GM12864 (cell line): ENCODE results near the gene EEF1AKMT2.

Experiments
- DNase-seq: peaks from one replicate; pipeline ENCODE4 v3.0.0-alpha.2; 2011; ENCODE audit warnings: low read depth
- H3K4me3 ChIP-seq: 2 replicates; pipeline ENCODE4 v1.5.1; 2011; ENCODE audit warnings: mild to moderate bottlenecking, low read depth, low read length, control low read depth
- CTCF ChIP-seq: IDR thresholded peaks from 2 replicates; pipeline ENCODE4 v1.5.1; 2011; ENCODE audit warnings: low read depth, mild to moderate bottlenecking, moderate library complexity, low read length, control low read depth, inconsistent platforms; ENCODE audit errors: missing control alignments

Gene EEF1AKMT2

GRCh38 chr10:124741281-124741921 is 50.3 kb downstream of the EEF1AKMT2 start:
- no peak for DNase-seq
- peak overlapping the region; percentile 84; the same call in 1 of the 2 replicates for H3K4me3 ChIP-seq
- peak; percentile 86 for TF ChIP-seq CTCF

GRCh38 chr10:124740369-124741280 is 51.1 kb downstream of the EEF1AKMT2 start:
- H3K4me3 ChIP-seq = peak overlapping the region; percentile 84; the same call in 1 of the 2 replicates
- TF ChIP-seq CTCF = no peak
- DNase-seq = no peak

GRCh38 chr10:124739986-124740368 is 51.7 kb downstream of the EEF1AKMT2 start:
- no peak for TF ChIP-seq CTCF
- peak overlapping the region; percentile 84; the same call in 1 of the 2 replicates for H3K4me3 ChIP-seq
- DNase-seq = no peak

GRCh38 chr10:124739119-124739921 is 52.4 kb downstream of the EEF1AKMT2 start:
- no peak for DNase-seq
- TF ChIP-seq CTCF = no peak
- 0 out of 2 replicates have a peak overlapping the region, but pooled peaks have one; percentile 17 for H3K4me3 ChIP-seq

- no peak for DNase-seq
- TF ChIP-seq CTCF = no peak
- H3K4me3 ChIP-seq = no peak overlapping the region
These were observed 53.2 kb downstream of the EEF1AKMT2 start for GRCh38 chr10:124738441-124738840.

GRCh38 chr10:124737708-124738107 is 54.0 kb downstream of the EEF1AKMT2 start:
- TF ChIP-seq CTCF = no peak
- H3K4me3 ChIP-seq = no peak overlapping the region
- no peak for DNase-seq
